Chondrocyte (in vitro differentiated cells): ENCODE results near the gene RPS19. TPM values are rescaled to one million over a fixed set of nuclear protein-coding genes. Genes with fewer than 3 reads are reported as not detected.

ENCODE experiments used
- DNase-seq: peaks from one replicate; pipeline ENCODE4 v3.0.0; 2021; ENCODE audit warnings: mixed read lengths, low spot score
- H3K27ac Mint-ChIP-seq: one replicate; pipeline ENCODE4 v1.8.0; 2021; ENCODE audit warnings: mild to moderate bottlenecking, moderate library complexity, mixed read lengths; ENCODE audit not compliant: unreplicated experiment
- H3K27me3 Mint-ChIP-seq: 2 replicates; pipeline ENCODE4 v1.8.0; 2021; ENCODE audit warnings: low read depth, mixed read lengths
- H3K36me3 Mint-ChIP-seq: 2 replicates; pipeline ENCODE4 v1.8.0; 2021; ENCODE audit warnings: low read depth, mixed read lengths
- H3K4me1 Mint-ChIP-seq: 2 replicates; pipeline ENCODE4 v1.8.0; 2021; ENCODE audit warnings: low read depth, mild to moderate bottlenecking, mixed read lengths
- H3K4me3 Mint-ChIP-seq: one replicate; pipeline ENCODE4 v1.8.0; 2021; ENCODE audit warnings: mild to moderate bottlenecking, moderate library complexity, mixed read lengths; ENCODE audit not compliant: unreplicated experiment
- H3K9me3 Mint-ChIP-seq: 2 replicates; pipeline ENCODE4 v1.8.0; 2021; ENCODE audit warnings: low read depth, mixed read lengths
- CTCF ChIP-seq: fragments of 200-600 bp; sonication (generic); IDR thresholded peaks from 2 replicates; pipeline ENCODE4 v1.5.0; 2021; ENCODE audit warnings: antibody characterized with exemption, mild to moderate bottlenecking, moderate library complexity
- total RNA-seq: library from RNA; stranded (reverse); gene quantifications from 3 replicates; pipeline ENCODE4 v1.2.1, GENCODE V29; 2021

The RPS19 gene
- total RNA-seq, 1 donor from 2014 or later: 1,457 TPM

- no peaks in the 10 kb centered on the region for H3K9me3 Mint-ChIP-seq
- peak; percentile 52 for TF ChIP-seq CTCF
- no peak overlapping the region for H3K27ac Mint-ChIP-seq
- H3K27me3 Mint-ChIP-seq: no peaks in the 10 kb centered on the region
- DNase-seq: peak; percentile 71
- H3K4me3 Mint-ChIP-seq: no peak overlapping the region
- no peaks in the 10 kb centered on the region for H3K4me1 Mint-ChIP-seq
- H3K36me3 Mint-ChIP-seq: peaks cover 20% of the 10 kb centered on the region
These were observed 35.9 kb downstream of the RPS19 start for GRCh38 chr19:41895745-41896580.

GRCh38 chr19:41896581-41896942 lies 36.5 kb downstream of the RPS19 start:
- TF ChIP-seq CTCF: no peak
- no peak overlapping the region for H3K27ac Mint-ChIP-seq
- no peaks in the 10 kb centered on the region for H3K4me1 Mint-ChIP-seq
- H3K4me3 Mint-ChIP-seq: no peak overlapping the region
- H3K9me3 Mint-ChIP-seq: no peaks in the 10 kb centered on the region
- H3K36me3 Mint-ChIP-seq: peaks cover 21% of the 10 kb centered on the region
- H3K27me3 Mint-ChIP-seq: no peaks in the 10 kb centered on the region
- DNase-seq: no peak

- Mint-ChIP-seq H3K4me3 (no peak overlapping the region), H3K4me1 (no peaks in the 10 kb centered on the region), H3K27ac (no peak overlapping the region), H3K36me3 (peaks cover 27% of the 10 kb centered on the region), H3K9me3 (no peaks in the 10 kb centered on the region), H3K27me3 (no peaks in the 10 kb centered on the region)
- TF ChIP-seq CTCF: no peak
- no peak for DNase-seq
These were observed 37.1 kb downstream of the RPS19 start for GRCh38 chr19:41897181-41897580.

GRCh38 chr19:41897820-41898219 lies 37.8 kb downstream of the RPS19 start:
- DNase-seq: peak; percentile 87
- Mint-ChIP-seq H3K4me3 (no peak overlapping the region), H3K27ac (no peak overlapping the region), H3K36me3 (peaks cover 31% of the 10 kb centered on the region), H3K4me1 (no peaks in the 10 kb centered on the region), H3K9me3 (no peaks in the 10 kb centered on the region), H3K27me3 (no peaks in the 10 kb centered on the region)
- no peak for TF ChIP-seq CTCF

GRCh38 chr19:41898235-41898634 lies 38.2 kb downstream of the RPS19 start:
- Mint-ChIP-seq H3K27me3 (no peaks in the 10 kb centered on the region), H3K9me3 (no peaks in the 10 kb centered on the region), H3K36me3 (peaks cover 32% of the 10 kb centered on the region), H3K27ac (no peak overlapping the region), H3K4me1 (no peaks in the 10 kb centered on the region), H3K4me3 (no peak overlapping the region)
- no peak for TF ChIP-seq CTCF
- no peak for DNase-seq
